Endothelial cell of umbilical vein (primary cell): ENCODE results near the gene CUBN. TPM values are rescaled to one million over a fixed set of nuclear protein-coding genes. Genes with fewer than 3 reads are reported as not detected.

Source experiments
- BruUV-seq: library from RNA; stranded (reverse); fragments of 400-500 nt; replicated peaks from 2 replicates; lab custom pipeline; 2021; lab: Mats Ljungman, UMichigan
- CTCF ChIA-PET: fragments of 300-600, 350-600 bp; sonication (Branson Sonifier 250); formaldehyde crosslinking; loops from one replicate; lab custom pipeline; 2021; ENCODE audit warnings: antibody characterized with exemption, inconsistent platforms; lab: Charles Lee
- POLR2A ChIA-PET: fragments of 300-600, 350-600 bp; sonication (Branson Sonifier 250); formaldehyde crosslinking; loops from one replicate; lab custom pipeline; 2021; ENCODE audit warnings: antibody characterized with exemption, inconsistent platforms; lab: Charles Lee
- DNase-seq: peaks from one replicate; pipeline ENCODE4 v3.0.0-alpha.2; 2011; ENCODE audit warnings: low read depth, low spot score
- FAIRE-seq: peaks from 2 replicates; lab custom pipeline; 2011; peaks lifted over from hg19 to GRCh38; lab: Jason Lieb, UNC
- H2AFZ ChIP-seq: 2 replicates; pipeline ENCODE4 v1.6.0; 2012; ENCODE audit warnings: low read depth, low read length, control low read depth, inconsistent platforms
- H3K27ac ChIP-seq: 2 replicates; pipeline ENCODE4 v1.5.1; 2011; ENCODE audit warnings: low read depth, mild to moderate bottlenecking, control low read depth, low read length, moderate library complexity; ENCODE audit not compliant: insufficient read depth
- H3K27me3 ChIP-seq, 2 experiments: 2 replicates each; pipeline versions ENCODE4 v1.6.0 to v1.6.1; 2011; ENCODE audit warnings: low read length in 2 of 2, mixed read lengths in 1 of 2; ENCODE audit not compliant: control insufficient read depth in 2 of 2, insufficient read depth in 2 of 2
- H3K36me3 ChIP-seq, 2 experiments: 2 replicates in 1 of 2; 3 replicates in 1 of 2; pipeline ENCODE4 v1.5.1; 2011; ENCODE audit warnings: low read length in 2 of 2, mild to moderate bottlenecking in 1 of 2, moderate library complexity in 1 of 2; ENCODE audit not compliant: control insufficient read depth in 2 of 2, insufficient read depth in 2 of 2; ENCODE audit errors: extremely low read depth in 1 of 2
- H3K4me1 ChIP-seq: 3 replicates; pipeline ENCODE4 v1.5.1; 2011; ENCODE audit warnings: mild to moderate bottlenecking, low read length; ENCODE audit not compliant: control insufficient read depth, insufficient read depth; ENCODE audit errors: extremely low read depth
- H3K4me2 ChIP-seq: 2 replicates; pipeline ENCODE4 v1.6.1; 2011; ENCODE audit warnings: low read length, control low read depth, mixed read lengths; ENCODE audit not compliant: insufficient read depth
- H3K4me3 ChIP-seq, 3 experiments: fragments of 200-600 bp in 1 of 3; sonication (generic), shearing (Covaris generic) in 1 of 3; replicated peaks in 1 of 3; 2 replicates each; pipeline ENCODE4 v1.5.1; 2011 to 2016; ENCODE audit warnings: control low read depth in 3 of 3, low read length in 3 of 3, mild to moderate bottlenecking in 2 of 3, inconsistent platforms in 1 of 3, low read depth in 1 of 3, moderate library complexity in 1 of 3; ENCODE audit not compliant: insufficient read depth in 1 of 3
- H3K79me2 ChIP-seq: 2 replicates; pipeline ENCODE4 v1.6.0; 2012; ENCODE audit warnings: low read length, inconsistent platforms; ENCODE audit not compliant: control insufficient read depth, insufficient read depth
- H3K9ac ChIP-seq: replicated peaks from 2 replicates; pipeline ENCODE3; 2011; ENCODE audit warnings: low read length, control low read depth; ENCODE audit not compliant: insufficient read depth; ENCODE audit errors: extremely low read depth
- H3K9me1 ChIP-seq: replicated peaks from 3 replicates; pipeline ENCODE4 v1.6.0; 2011; ENCODE audit warnings: mild to moderate bottlenecking, low read length; ENCODE audit not compliant: control insufficient read depth, insufficient read depth; ENCODE audit errors: extremely low read depth
- H3K9me3 ChIP-seq: replicated peaks from 2 replicates; pipeline ENCODE4 v1.5.1; 2012; ENCODE audit warnings: low read length, inconsistent platforms; ENCODE audit not compliant: control insufficient read depth, insufficient read depth
- H4K20me1 ChIP-seq: replicated peaks from 2 replicates; pipeline ENCODE3; 2011; ENCODE audit warnings: mild to moderate bottlenecking, low read length; ENCODE audit not compliant: control insufficient read depth, insufficient read depth; ENCODE audit errors: extremely low read depth
- CTCF ChIP-seq, 2 donors: IDR thresholded peaks; 1 replicate in 1 of 2; 2 replicates in 1 of 2; pipeline ENCODE4 v1.5.1; 2011; ENCODE audit warnings: low read length in 2 of 2, mild to moderate bottlenecking in 2 of 2, moderate library complexity in 2 of 2, control low read depth in 1 of 2, inconsistent platforms in 1 of 2, low read depth in 1 of 2; ENCODE audit not compliant: insufficient read depth in 1 of 2; ENCODE audit errors: extremely low read depth in 1 of 2
- EZH2 ChIP-seq: IDR thresholded peaks from 2 replicates; pipeline ENCODE4 v1.6.1; 2012; ENCODE audit warnings: borderline replicate concordance, low read depth, mild to moderate bottlenecking, moderate library complexity, low read length, inconsistent platforms; ENCODE audit not compliant: severe bottlenecking
- FOS ChIP-seq: IDR thresholded peaks from 2 replicates; pipeline ENCODE4 v1.6.1; 2011; ENCODE audit warnings: mild to moderate bottlenecking, low read length, moderate library complexity, borderline replicate concordance; ENCODE audit not compliant: insufficient read depth
- GATA2 ChIP-seq: IDR thresholded peaks from 2 replicates; pipeline ENCODE4 v1.7.0; 2011; ENCODE audit warnings: low read depth, mild to moderate bottlenecking, moderate library complexity, mixed read lengths, low read length; ENCODE audit not compliant: insufficient read length, insufficient read depth
- JUN ChIP-seq: IDR thresholded peaks from 2 replicates; pipeline ENCODE4 v1.6.1; 2011; ENCODE audit warnings: borderline replicate concordance, low read depth; ENCODE audit not compliant: insufficient read length, insufficient read depth
- MAX ChIP-seq: IDR thresholded peaks from 2 replicates; pipeline ENCODE4 v1.6.1; 2011; ENCODE audit not compliant: insufficient read depth, insufficient read length
- MYC ChIP-seq: IDR thresholded peaks from one replicate; pipeline ENCODE4 v1.6.1; 2011; ENCODE audit warnings: mild to moderate bottlenecking, low read depth, low read length
- POLR2A ChIP-seq: IDR thresholded peaks from 2 replicates; pipeline ENCODE4 v1.6.1; 2012; ENCODE audit warnings: low read depth, mild to moderate bottlenecking, control low read depth, low read length
- POLR2AphosphoS5 ChIP-seq: IDR thresholded peaks from 2 replicates; pipeline ENCODE4 v1.6.1; 2012; ENCODE audit warnings: low read depth, mild to moderate bottlenecking, control low read depth, low read length, moderate library complexity; ENCODE audit not compliant: insufficient read depth
- dilution Hi-C: fragments of 300-500 bp; cut with MboI; formaldehyde crosslinking; loops from one replicate; pipeline ENCODE4 v1.15.0; 2019; ENCODE audit warnings: low sequenced_read_pairs; ENCODE audit not compliant: extremely low pct_ligation_motif_present
- intact Hi-C: fragments of 100-400 bp; cut with micrococcal nuclease; formaldehyde crosslinking; loops from one replicate; pipeline ENCODE4 v1.10.0; 2022
- polyA plus RNA-seq, 4 experiments: library from polyadenylated mRNA; depleted of rRNA in 3 of 4; stranded (reverse) in 3 of 4; unstranded in 1 of 4; fragments of >200 nt; gene quantifications; 2 replicates each; pipeline versions ENCODE4 v1.2.1 to v1.2.3, GENCODE V29; 2011 to 2012; ENCODE audit warnings: missing spikeins in 1 of 4
- total RNA-seq: library from RNA; stranded (reverse); gene quantifications from 2 replicates; pipeline ENCODE4 v1.2.3, GENCODE V29; 2021

Gene CUBN
- total and polyA plus RNA-seq, 2 donors (not counting 3 experiments of a cell fraction or from before 2014, with no cell fraction given): 2.7 to 4.6 TPM

GRCh38 chr10:16811292-16811691, 318.3 kb downstream of the CUBN start:
- Histone ChIP-seq H3K9me1 (no peaks in the 10 kb centered on the region), H3K79me2 (peaks cover 65% of the 10 kb centered on the region), H4K20me1 (peaks cover 5% of the 10 kb centered on the region), H3K4me2 (no peak overlapping the region), H3K4me1 (peaks cover 18% of the 10 kb centered on the region), H2AFZ (no peak overlapping the region), H3K27ac (no peak overlapping the region), H3K9me3 (no peaks in the 10 kb centered on the region), H3K27me3 (no peaks in the 10 kb centered on the region), H3K36me3 (peaks cover 0 to 3% of the 10 kb centered on the region in 2 experiments), H3K9ac (no peak overlapping the region), H3K4me3 (no peak overlapping the region)
- ChIA-PET CTCF (interaction anchor here (0.9 to 3.6 kb wide), 3 partner anchors 34 to 932 kb away, joined by 3 to 35 read pairs (median 3); no protein-coding TSS in a partner anchor), POLR2A (no interaction called here)
- no peak for DNase-seq
- intact Hi-C loops (no loop called here), dilution Hi-C loops (no loop called here)
- TF ChIP-seq EZH2 (no peak), MAX (no peak), JUN (no peak), MYC (no peak), CTCF (IDR thresholded peaks at IDR 0.05; ENCODE audit: extremely low read depth in 1 of 2, insufficient read depth in 1 of 2, low read depth in 1 of 2, low read length in 2 of 2) (no peak), POLR2A (no peak), GATA2 (no peak), POLR2AphosphoS5 (no peak), FOS (no peak)
- no peak for FAIRE-seq
- no TSS peak for BruUV-seq
